Measurements from ENCODE around the gene TPX2. TPM values are rescaled to one million over a fixed set of nuclear protein-coding genes. Genes with fewer than 3 reads are reported as not detected.

The TPX2 gene
- total RNA-seq, 1 donor from 2014 or later = 278 TPM

DNA sequence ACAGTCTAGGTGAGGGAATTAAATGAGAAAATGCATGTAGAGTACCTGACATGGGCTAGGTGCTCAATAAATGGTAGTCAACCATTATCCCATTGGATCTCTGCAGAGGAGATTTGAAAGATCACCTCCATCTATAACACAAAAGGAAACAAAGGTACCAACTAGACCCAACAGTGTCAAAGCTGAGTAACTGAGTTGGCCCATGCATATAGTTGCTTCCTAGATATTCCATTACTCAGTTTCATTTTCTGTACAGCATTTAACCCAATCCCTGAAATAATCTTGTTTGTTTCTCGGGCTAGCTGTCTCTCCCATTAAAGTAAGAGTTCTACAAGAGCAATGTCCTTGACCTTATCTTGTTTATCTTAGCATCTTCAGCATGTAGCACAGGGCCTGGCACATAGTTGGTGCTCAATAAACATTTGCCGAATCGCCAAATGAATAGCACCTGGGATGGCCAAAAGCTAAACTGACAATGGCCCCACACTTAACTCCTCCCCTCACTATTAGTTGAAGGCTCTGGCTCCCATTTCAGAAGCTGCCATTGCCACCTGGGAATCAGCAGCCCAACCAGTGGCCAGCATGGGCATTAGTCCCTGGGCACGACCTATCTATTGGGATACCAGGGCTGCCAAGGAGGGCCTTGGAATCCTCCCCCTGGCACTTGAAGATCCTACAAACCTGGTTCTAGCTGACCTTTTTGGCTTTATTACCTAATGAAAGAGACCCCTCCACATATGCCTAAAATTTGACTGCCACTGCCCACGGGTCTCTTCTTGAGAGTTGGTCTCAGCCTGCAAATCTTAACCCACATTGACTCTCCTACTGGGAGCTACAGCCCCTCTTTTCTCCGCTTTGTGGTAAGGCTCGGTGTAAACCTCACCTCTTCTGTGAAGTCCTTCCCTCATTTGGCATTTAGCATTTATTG, 39.0 kb upstream of the TPX2 start:
- Histone ChIP-seq H3K9ac (no peak overlapping the region), H3K4me3 (no peak overlapping the region), H3K9me3 (ENCODE audit: low read depth) (no peaks in the 10 kb centered on the region), H4K20me1 (ENCODE audit: low read depth) (peaks cover 8% of the 10 kb centered on the region), H3K4me2 (no peak overlapping the region), H2AFZ (replicated peaks) (no peak overlapping the region), H3K4me1 (peaks cover under 1% of the 10 kb centered on the region), H3K36me3 (no peaks in the 10 kb centered on the region), H3K27me3 (no peaks in the 10 kb centered on the region), H3K79me2 (ENCODE audit: low read depth) (peaks cover 66% of the 10 kb centered on the region), H3K27ac (no peak overlapping the region), H3F3A (ENCODE audit: low read depth) (peaks cover 14% of the 10 kb centered on the region)
- H3K27ac Mint-ChIP-seq = no peak overlapping the region
- TF ChIP-seq, protein P1, sequence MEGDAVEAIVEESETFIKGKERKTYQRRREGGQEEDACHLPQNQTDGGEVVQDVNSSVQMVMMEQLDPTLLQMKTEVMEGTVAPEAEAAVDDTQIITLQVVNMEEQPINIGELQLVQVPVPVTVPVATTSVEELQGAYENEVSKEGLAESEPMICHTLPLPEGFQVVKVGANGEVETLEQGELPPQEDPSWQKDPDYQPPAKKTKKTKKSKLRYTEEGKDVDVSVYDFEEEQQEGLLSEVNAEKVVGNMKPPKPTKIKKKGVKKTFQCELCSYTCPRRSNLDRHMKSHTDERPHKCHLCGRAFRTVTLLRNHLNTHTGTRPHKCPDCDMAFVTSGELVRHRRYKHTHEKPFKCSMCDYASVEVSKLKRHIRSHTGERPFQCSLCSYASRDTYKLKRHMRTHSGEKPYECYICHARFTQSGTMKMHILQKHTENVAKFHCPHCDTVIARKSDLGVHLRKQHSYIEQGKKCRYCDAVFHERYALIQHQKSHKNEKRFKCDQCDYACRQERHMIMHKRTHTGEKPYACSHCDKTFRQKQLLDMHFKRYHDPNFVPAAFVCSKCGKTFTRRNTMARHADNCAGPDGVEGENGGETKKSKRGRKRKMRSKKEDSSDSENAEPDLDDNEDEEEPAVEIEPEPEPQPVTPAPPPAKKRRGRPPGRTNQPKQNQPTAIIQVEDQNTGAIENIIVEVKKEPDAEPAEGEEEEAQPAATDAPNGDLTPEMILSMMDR (IDR thresholded peaks at IDR 0.05) = no peak
- H3K36me3 Mint-ChIP-seq = peaks cover 23% of the 10 kb centered on the region
- DNase-seq (ENCODE audit: low spot score) = no peak
- H3K27me3 Mint-ChIP-seq (ENCODE audit: insufficient read depth, low read depth) = peaks cover 2% of the 10 kb centered on the region
- H3K9me3 Mint-ChIP-seq = no peaks in the 10 kb centered on the region
- H3K4me1 Mint-ChIP-seq = peaks cover 4% of the 10 kb centered on the region
- H3K4me3 Mint-ChIP-seq = no peak overlapping the region

DNA sequence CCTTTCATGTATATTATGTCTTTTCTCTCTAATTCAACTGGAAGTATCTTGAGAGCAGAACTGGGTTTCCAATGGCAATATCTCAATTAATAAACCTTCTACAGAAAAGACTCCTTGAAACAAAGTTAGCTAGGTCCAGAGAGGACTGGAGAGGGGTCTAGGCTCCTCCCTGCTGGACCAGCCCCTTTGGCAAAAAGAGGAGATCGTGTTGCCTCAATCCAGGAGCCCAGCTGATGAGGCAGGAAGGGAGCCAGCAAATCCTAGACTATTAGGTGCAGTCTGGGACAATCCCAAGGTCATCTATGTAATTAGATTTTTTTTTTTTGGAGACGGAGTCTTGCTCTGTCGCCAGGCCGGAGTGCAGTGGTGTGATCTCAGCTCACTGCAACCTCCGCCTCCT, 38.3 kb upstream of the TPX2 start:
- H3K27me3 ChIP-seq = no peaks in the 10 kb centered on the region
- H3K4me3 ChIP-seq = no peak overlapping the region
- peaks cover 22% of the 10 kb centered on the region for H3K36me3 Mint-ChIP-seq
- H3K79me2 ChIP-seq (ENCODE audit: low read depth) = peaks cover 66% of the 10 kb centered on the region
- no peak overlapping the region for H3K9ac ChIP-seq
- H3K4me1 Mint-ChIP-seq = peaks cover 4% of the 10 kb centered on the region
- no peaks in the 10 kb centered on the region for H3K9me3 ChIP-seq (ENCODE audit: low read depth)
- H3K4me1 ChIP-seq = no peaks in the 10 kb centered on the region
- no peak overlapping the region for H3K4me2 ChIP-seq
- peaks cover 8% of the 10 kb centered on the region for H3F3A ChIP-seq (ENCODE audit: low read depth)
- H3K4me3 Mint-ChIP-seq = no peak overlapping the region
- H3K27ac Mint-ChIP-seq = no peak overlapping the region
- peaks cover 11% of the 10 kb centered on the region for H4K20me1 ChIP-seq (ENCODE audit: low read depth)
- DNase-seq (ENCODE audit: low spot score) = no peak
- H2AFZ ChIP-seq (replicated peaks) = no peak overlapping the region
- no peaks in the 10 kb centered on the region for H3K36me3 ChIP-seq
- H3K9me3 Mint-ChIP-seq = no peaks in the 10 kb centered on the region
- peaks cover 2% of the 10 kb centered on the region for H3K27me3 Mint-ChIP-seq (ENCODE audit: insufficient read depth, low read depth)
- no peak overlapping the region for H3K27ac ChIP-seq
- TF ChIP-seq, protein P1 (IDR thresholded peaks at IDR 0.05) = no peak
- TF ChIP-seq EZH2phosphoT487 (IDR thresholded peaks at IDR 0.05) = no peak
- TF ChIP-seq EZH2 (IDR thresholded peaks at IDR 0.05) = no peak

DNA sequence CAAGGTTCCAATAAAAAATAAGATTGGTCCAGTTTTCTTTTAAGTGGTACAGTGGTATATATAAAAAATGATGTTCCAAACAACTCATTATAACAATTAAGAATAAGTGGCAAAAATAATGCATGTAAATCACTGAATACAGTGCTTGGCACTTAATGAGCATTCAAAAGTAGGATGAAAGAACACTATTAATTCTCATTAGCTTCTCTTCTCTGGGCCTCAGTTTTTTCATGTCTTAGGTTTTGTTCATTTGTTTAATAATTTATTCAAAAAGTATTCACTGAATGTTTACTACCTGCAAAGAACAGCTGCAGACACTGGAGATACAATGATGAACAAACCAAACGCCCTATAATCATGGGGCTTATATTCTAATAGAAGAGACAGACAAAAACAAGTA, 37.5 kb upstream of the TPX2 start:
- peaks cover 65% of the 10 kb centered on the region for H3K79me2 ChIP-seq (ENCODE audit: low read depth)
- no peak overlapping the region for H3K9ac ChIP-seq
- TF ChIP-seq EZH2 (IDR thresholded peaks at IDR 0.05) = no peak
- TF ChIP-seq EZH2phosphoT487 (IDR thresholded peaks at IDR 0.05) = no peak
- TF ChIP-seq, protein P1 (IDR thresholded peaks at IDR 0.05) = no peak
- H3K9me3 ChIP-seq (ENCODE audit: low read depth) = no peaks in the 10 kb centered on the region
- no peak overlapping the region for H2AFZ ChIP-seq (replicated peaks)
- peaks cover 2% of the 10 kb centered on the region for H3K27me3 Mint-ChIP-seq (ENCODE audit: insufficient read depth, low read depth)
- H3K27ac Mint-ChIP-seq = no peak overlapping the region
- H3K27ac ChIP-seq = no peak overlapping the region
- no peak overlapping the region for H3K4me3 ChIP-seq
- no peaks in the 10 kb centered on the region for H3K27me3 ChIP-seq
- H3F3A ChIP-seq (ENCODE audit: low read depth) = no peaks in the 10 kb centered on the region
- H3K4me3 Mint-ChIP-seq = no peak overlapping the region
- H3K36me3 ChIP-seq = no peaks in the 10 kb centered on the region
- no peaks in the 10 kb centered on the region for H3K9me3 Mint-ChIP-seq
- DNase-seq (ENCODE audit: low spot score) = no peak
- H4K20me1 ChIP-seq (ENCODE audit: low read depth) = peaks cover 11% of the 10 kb centered on the region
- no peaks in the 10 kb centered on the region for H3K4me1 ChIP-seq
- peaks cover 4% of the 10 kb centered on the region for H3K4me1 Mint-ChIP-seq
- H3K36me3 Mint-ChIP-seq = peaks cover 26% of the 10 kb centered on the region
- no peak overlapping the region for H3K4me2 ChIP-seq
